ENCODE data around the gene HOXA11.

HOXA11 gene

DNA sequence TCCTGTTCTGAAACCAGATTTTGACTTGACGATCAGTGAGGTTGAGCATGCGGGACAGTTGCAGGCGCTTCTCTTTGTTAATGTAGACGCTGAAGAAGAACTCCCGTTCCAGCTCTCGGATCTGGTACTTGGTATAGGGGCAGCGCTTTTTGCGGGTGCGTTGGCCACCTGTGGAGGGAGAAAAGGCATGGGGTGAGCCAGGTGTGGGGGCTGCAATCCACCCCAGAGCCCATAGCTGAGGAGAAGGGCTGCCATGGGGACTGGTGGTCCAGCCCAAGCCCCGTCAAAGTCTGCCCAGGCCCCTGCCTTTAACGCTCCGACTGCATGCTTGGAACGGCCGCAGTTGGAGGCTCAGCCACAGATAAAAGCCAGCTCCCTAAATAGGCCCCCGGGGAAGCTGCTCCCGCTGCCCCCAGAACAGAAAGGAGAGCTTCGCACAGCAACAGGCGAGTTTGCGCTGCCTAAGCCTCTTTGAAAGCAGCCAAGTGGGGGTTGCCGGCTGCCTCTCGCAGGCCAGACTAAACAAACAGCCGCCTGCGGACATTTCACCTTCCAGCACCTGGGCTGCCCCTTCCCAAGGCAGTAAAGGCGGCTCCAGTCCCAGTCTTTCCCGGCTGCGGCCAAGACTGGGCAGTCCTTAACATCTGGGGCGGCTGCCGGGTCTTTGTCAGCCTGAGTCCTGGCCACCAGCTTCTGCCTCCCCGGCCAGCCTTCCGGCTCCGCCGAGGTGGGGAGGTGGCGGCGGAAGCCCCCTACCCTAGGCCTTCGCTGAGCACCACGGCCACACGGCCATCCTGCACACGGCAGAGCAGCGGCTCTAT is 2.0 kb downstream of the HOXA11 start:
- H4K20me1 ChIP-seq (ENCODE audit: insufficient read depth, low read length), result no peaks in the 10 kb centered on the region
- TF ChIP-seq, protein P1, sequence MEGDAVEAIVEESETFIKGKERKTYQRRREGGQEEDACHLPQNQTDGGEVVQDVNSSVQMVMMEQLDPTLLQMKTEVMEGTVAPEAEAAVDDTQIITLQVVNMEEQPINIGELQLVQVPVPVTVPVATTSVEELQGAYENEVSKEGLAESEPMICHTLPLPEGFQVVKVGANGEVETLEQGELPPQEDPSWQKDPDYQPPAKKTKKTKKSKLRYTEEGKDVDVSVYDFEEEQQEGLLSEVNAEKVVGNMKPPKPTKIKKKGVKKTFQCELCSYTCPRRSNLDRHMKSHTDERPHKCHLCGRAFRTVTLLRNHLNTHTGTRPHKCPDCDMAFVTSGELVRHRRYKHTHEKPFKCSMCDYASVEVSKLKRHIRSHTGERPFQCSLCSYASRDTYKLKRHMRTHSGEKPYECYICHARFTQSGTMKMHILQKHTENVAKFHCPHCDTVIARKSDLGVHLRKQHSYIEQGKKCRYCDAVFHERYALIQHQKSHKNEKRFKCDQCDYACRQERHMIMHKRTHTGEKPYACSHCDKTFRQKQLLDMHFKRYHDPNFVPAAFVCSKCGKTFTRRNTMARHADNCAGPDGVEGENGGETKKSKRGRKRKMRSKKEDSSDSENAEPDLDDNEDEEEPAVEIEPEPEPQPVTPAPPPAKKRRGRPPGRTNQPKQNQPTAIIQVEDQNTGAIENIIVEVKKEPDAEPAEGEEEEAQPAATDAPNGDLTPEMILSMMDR (IDR thresholded peaks at IDR 0.05; ENCODE audit: low read length), result no peak
- no peak for TF ChIP-seq EZH2 (IDR thresholded peaks at IDR 0.05; ENCODE audit: borderline replicate concordance, low read length)
- no peaks in the 10 kb centered on the region for H3K36me3 ChIP-seq (ENCODE audit: insufficient read depth, low read length)
- H3K4me2 ChIP-seq (ENCODE audit: low read length), result peak overlapping the region; percentile 57; the same call in 1 of the 2 replicates
- H3K9ac ChIP-seq (ENCODE audit: low read length), result no peak overlapping the region
- H2AFZ ChIP-seq (ENCODE audit: low read length), result no peak overlapping the region
- H3K27ac ChIP-seq (ENCODE audit: low read depth, low read length, poor library complexity, severe bottlenecking), result no peak overlapping the region
- H3K79me2 ChIP-seq (ENCODE audit: insufficient read depth, low read length), result no peaks in the 10 kb centered on the region
- peaks cover 18% of the 10 kb centered on the region for H3K27me3 ChIP-seq (ENCODE audit: insufficient read depth, low read length)
- no peaks in the 10 kb centered on the region for H3F3A ChIP-seq (ENCODE audit: insufficient read depth, low read length)
- peaks cover 16% of the 10 kb centered on the region for H3K4me1 ChIP-seq (ENCODE audit: insufficient read depth, low read length, severe bottlenecking)
- H3K4me3 ChIP-seq (ENCODE audit: low read depth, low read length, poor library complexity, severe bottlenecking), result peak overlapping the region; percentile 54
- H3K9me2 ChIP-seq (ENCODE audit: low read depth, low read length), result no peaks in the 10 kb centered on the region
- H3K9me3 ChIP-seq (ENCODE audit: low read length), result no peaks in the 10 kb centered on the region

GRCh38 chr7:27182285-27182841 is 2.7 kb downstream of the HOXA11 start:
- Histone ChIP-seq H3K27ac (ENCODE audit: low read depth, low read length, poor library complexity, severe bottlenecking) (no peak overlapping the region), H3K9ac (ENCODE audit: low read length) (no peak overlapping the region), H3K36me3 (ENCODE audit: insufficient read depth, low read length) (no peaks in the 10 kb centered on the region), H3F3A (ENCODE audit: insufficient read depth, low read length) (no peaks in the 10 kb centered on the region), H2AFZ (ENCODE audit: low read length) (no peak overlapping the region), H3K79me2 (ENCODE audit: insufficient read depth, low read length) (no peaks in the 10 kb centered on the region), H3K4me3 (ENCODE audit: low read depth, low read length, poor library complexity, severe bottlenecking) (no peak overlapping the region), H4K20me1 (ENCODE audit: insufficient read depth, low read length) (no peaks in the 10 kb centered on the region), H3K4me1 (ENCODE audit: insufficient read depth, low read length, severe bottlenecking) (peaks cover 16% of the 10 kb centered on the region), H3K9me3 (ENCODE audit: low read length) (no peaks in the 10 kb centered on the region), H3K9me2 (ENCODE audit: low read depth, low read length) (no peaks in the 10 kb centered on the region), H3K27me3 (ENCODE audit: insufficient read depth, low read length) (peaks cover 18% of the 10 kb centered on the region), H3K4me2 (ENCODE audit: low read length) (no peak overlapping the region)
- TF ChIP-seq, protein P1 (IDR thresholded peaks at IDR 0.05; ENCODE audit: low read length), result no peak
- TF ChIP-seq EZH2 (IDR thresholded peaks at IDR 0.05; ENCODE audit: borderline replicate concordance, low read length), result no peak

DNA sequence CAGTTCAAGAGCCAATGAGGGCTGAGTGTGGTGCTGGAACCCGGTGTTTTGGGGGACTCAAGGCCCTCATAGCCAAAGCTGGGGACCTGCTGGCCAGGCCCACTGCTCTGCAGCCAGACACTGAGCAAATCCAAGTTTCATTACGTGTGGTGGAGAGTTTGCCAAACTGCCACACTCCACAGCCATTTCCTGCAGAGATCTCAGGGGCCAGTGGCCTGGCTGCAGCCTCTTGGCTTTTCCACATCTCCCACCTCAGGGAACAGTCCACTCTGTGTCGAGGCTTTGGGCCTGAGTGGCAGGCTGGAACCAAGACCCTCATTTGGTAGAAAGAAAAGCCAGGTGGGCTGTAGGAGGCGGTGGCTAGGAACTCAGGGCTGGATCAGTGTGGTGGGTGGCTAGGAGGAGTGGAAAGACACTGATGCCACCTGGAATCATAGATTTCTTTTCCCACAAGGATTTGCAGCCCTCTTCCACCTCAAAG is 3.2 kb downstream of the HOXA11 start:
- TF ChIP-seq, protein P1 (IDR thresholded peaks at IDR 0.05; ENCODE audit: low read length), result no peak
- TF ChIP-seq EZH2 (IDR thresholded peaks at IDR 0.05; ENCODE audit: borderline replicate concordance, low read length), result no peak
- peaks cover 18% of the 10 kb centered on the region for H3K27me3 ChIP-seq (ENCODE audit: insufficient read depth, low read length)
- no peaks in the 10 kb centered on the region for H3K9me2 ChIP-seq (ENCODE audit: low read depth, low read length)
- H4K20me1 ChIP-seq (ENCODE audit: insufficient read depth, low read length), result no peaks in the 10 kb centered on the region
- no peak overlapping the region for H2AFZ ChIP-seq (ENCODE audit: low read length)
- no peak overlapping the region for H3K4me2 ChIP-seq (ENCODE audit: low read length)
- H3F3A ChIP-seq (ENCODE audit: insufficient read depth, low read length), result no peaks in the 10 kb centered on the region
- H3K9ac ChIP-seq (ENCODE audit: low read length), result no peak overlapping the region
- peaks cover 16% of the 10 kb centered on the region for H3K4me1 ChIP-seq (ENCODE audit: insufficient read depth, low read length, severe bottlenecking)
- no peaks in the 10 kb centered on the region for H3K9me3 ChIP-seq (ENCODE audit: low read length)
- no peak overlapping the region for H3K4me3 ChIP-seq (ENCODE audit: low read depth, low read length, poor library complexity, severe bottlenecking)
- H3K36me3 ChIP-seq (ENCODE audit: insufficient read depth, low read length), result no peaks in the 10 kb centered on the region
- H3K79me2 ChIP-seq (ENCODE audit: insufficient read depth, low read length), result no peaks in the 10 kb centered on the region
- H3K27ac ChIP-seq (ENCODE audit: low read depth, low read length, poor library complexity, severe bottlenecking), result no peak overlapping the region

All from OCI-LY1 (cell line).